ENCODE results near the gene ZFHX3.

- TF ChIP-seq CTCF (IDR thresholded peaks at IDR 0.05) (no peak), POLR2A (IDR thresholded peaks at IDR 0.05) (no peak)
Observed at GRCh38 chr16:72859581-72859980, 188.3 kb downstream of the ZFHX3 start.

Measured in right lobe of liver (tissue), 4 donors.